PC-3 (cell line): Measurements from ENCODE around the gene GDI2. TPM values are rescaled to one million over a fixed set of nuclear protein-coding genes. Genes with fewer than 3 reads are reported as not detected.

Experiments used
- ATAC-seq: fragments of 200-7000 bp; cut with Tn5 transposase; 2 replicates; pipeline ENCODE4 v1.9.1; 2020; ENCODE audit warnings: mild to moderate bottlenecking, moderate library complexity
- BruUV-seq: library from RNA; stranded (reverse); fragments of 400-500 nt; replicated peaks from 2 replicates; lab custom pipeline; 2021; lab: Mats Ljungman, UMichigan
- CTCF ChIA-PET: fragments of 300-600 bp; sonication (Branson Sonifier 250); formaldehyde crosslinking; loops from one replicate; lab custom pipeline; 2022; ENCODE audit warnings: antibody characterized with exemption; lab: Charles Lee
- POLR2A ChIA-PET: fragments of 300-600 bp; sonication (Branson Sonifier 250); formaldehyde crosslinking; loops from one replicate; lab custom pipeline; 2022; ENCODE audit warnings: antibody characterized with exemption; ENCODE audit not compliant: unreplicated experiment; lab: Charles Lee
- DNase-seq: peaks from one replicate; pipeline ENCODE4 v3.0.0-alpha.2; 2015
- H2AFZ ChIP-seq: fragments of 300-600 bp; sonication (generic); 2 replicates; pipeline ENCODE4 v1.6.0; 2016; ENCODE audit warnings: antibody characterized with exemption, low read length
- H3F3A ChIP-seq: fragments of 300-600 bp; sonication (generic); one replicate; pipeline ENCODE4 v1.6.0; 2017; ENCODE audit warnings: antibody characterized with exemption, low read length, control low read depth, mild to moderate bottlenecking; ENCODE audit not compliant: unreplicated experiment
- H3K27ac ChIP-seq: fragments of 300-600 bp; sonication (generic); 2 replicates; pipeline ENCODE4 v1.5.1; 2016; ENCODE audit warnings: mild to moderate bottlenecking, low read length
- H3K27me3 ChIP-seq: fragments of 300-600 bp; sonication (generic); 2 replicates; pipeline ENCODE4 v1.6.1; 2016; ENCODE audit warnings: low read length, mixed read lengths
- H3K36me3 ChIP-seq: fragments of 300-600 bp; sonication (generic); 2 replicates; pipeline ENCODE4 v1.6.1; 2016; ENCODE audit warnings: low read depth, mixed run types, low read length, mixed read lengths
- H3K4me1 ChIP-seq: fragments of 300-600 bp; sonication (generic); 2 replicates; pipeline ENCODE4 v1.5.1; 2016; ENCODE audit warnings: low read length; ENCODE audit not compliant: insufficient read depth
- H3K4me2 ChIP-seq: fragments of 300-600 bp; sonication (generic); 2 replicates; pipeline ENCODE4 v1.6.0; 2016; ENCODE audit warnings: low read length
- H3K4me3 ChIP-seq: fragments of 300-600 bp; sonication (generic); 2 replicates; pipeline ENCODE4 v1.5.1; 2016; ENCODE audit warnings: mild to moderate bottlenecking, low read length, mixed read lengths
- H3K79me2 ChIP-seq: fragments of 300-600 bp; sonication (generic); 2 replicates; pipeline ENCODE4 v1.6.1; 2017; ENCODE audit warnings: low read length, mixed read lengths
- H3K9ac ChIP-seq: fragments of 300-600 bp; sonication (generic); 2 replicates; pipeline ENCODE4 v1.6.0; 2016; ENCODE audit warnings: mild to moderate bottlenecking, low read length
- H3K9me2 ChIP-seq: fragments of 300-600 bp; sonication (generic); replicated peaks from 2 replicates; pipeline ENCODE4 v1.6.1; 2016; ENCODE audit warnings: mixed run types, low read length, mixed read lengths
- H3K9me3 ChIP-seq: fragments of 300-600 bp; sonication (generic); 2 replicates; pipeline ENCODE4 v1.6.1; 2016; ENCODE audit warnings: low read length, mixed read lengths
- H4K20me1 ChIP-seq: fragments of 300-600 bp; sonication (generic); 2 replicates; pipeline ENCODE4 v1.6.1; 2016; ENCODE audit warnings: low read length, mixed read lengths
- EZH2 ChIP-seq: fragments of 300-600 bp; sonication (generic); IDR thresholded peaks from one replicate; pipeline ENCODE4 v1.6.1; 2017; ENCODE audit warnings: antibody characterized with exemption, mild to moderate bottlenecking, low read length; ENCODE audit not compliant: unreplicated experiment
- EZH2phosphoT487 ChIP-seq: fragments of 300-600 bp; sonication (generic); IDR thresholded peaks from 2 replicates; pipeline ENCODE4 v1.6.1; 2018; ENCODE audit warnings: mild to moderate bottlenecking, antibody characterized with exemption, low read length, borderline replicate concordance
- intact Hi-C: fragments of 100-400 bp; cut with micrococcal nuclease; formaldehyde crosslinking; loops from 2 replicates; pipeline ENCODE4 v1.9.0; 2023
- total RNA-seq: library from RNA; depleted of rRNA; stranded (reverse); fragments of >200 nt; gene quantifications from 2 replicates; pipeline ENCODE4 v1.2.3, GENCODE V29; 2014
- TF ChIP-seq, protein P1 (sequence below): fragments of 300-600 bp; sonication (generic); conservative IDR thresholded peaks from 2 replicates; pipeline ENCODE4 v1.5.1; 2017; ENCODE audit warnings: antibody characterized with exemption, low read depth, mild to moderate bottlenecking, low read length

Gene GDI2
- total RNA-seq, 1 experiment from 2014 or later: 122 TPM

DNA sequence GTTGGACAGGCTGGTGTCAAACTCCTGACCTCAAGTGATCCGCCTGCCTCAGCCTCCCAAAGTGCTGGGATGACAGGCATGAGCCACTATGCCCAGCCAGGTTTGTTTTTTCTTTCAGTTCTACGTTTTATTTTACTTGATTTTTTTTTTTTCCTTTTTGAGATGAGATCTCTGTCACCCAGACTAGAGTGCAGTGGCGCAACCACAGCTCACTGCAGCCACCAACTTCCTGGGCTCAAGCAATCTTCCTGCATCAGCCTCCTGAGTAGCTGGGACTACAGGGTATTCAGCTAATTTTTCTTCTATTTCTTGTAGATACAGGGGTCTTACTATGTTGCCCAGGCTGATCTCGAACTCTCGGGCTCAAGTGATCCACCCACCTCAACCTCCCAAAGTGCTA lies 24.3 kb downstream of the GDI2 start:
- Histone ChIP-seq H3K4me2 (no peak overlapping the region), H3F3A (no peaks in the 10 kb centered on the region), H3K9me2 (no peaks in the 10 kb centered on the region), H2AFZ (no peak overlapping the region), H3K27ac (no peak overlapping the region), H3K36me3 (peaks cover 33% of the 10 kb centered on the region), H3K4me3 (no peak overlapping the region), H4K20me1 (0 out of 2 replicates have a peak, but pooled peaks cover 5% of the 10 kb centered on the region), H3K9ac (no peak overlapping the region), H3K27me3 (no peaks in the 10 kb centered on the region), H3K79me2 (peaks cover 11% of the 10 kb centered on the region), H3K9me3 (no peaks in the 10 kb centered on the region), H3K4me1 (peaks cover 11% of the 10 kb centered on the region)
- BruUV-seq: no TSS peak
- DNase-seq (no peak), ATAC-seq (no peak)
- intact Hi-C loops: no loop called here
- TF ChIP-seq EZH2phosphoT487 (no peak), EZH2 (no peak)
- TF ChIP-seq, protein P1, sequence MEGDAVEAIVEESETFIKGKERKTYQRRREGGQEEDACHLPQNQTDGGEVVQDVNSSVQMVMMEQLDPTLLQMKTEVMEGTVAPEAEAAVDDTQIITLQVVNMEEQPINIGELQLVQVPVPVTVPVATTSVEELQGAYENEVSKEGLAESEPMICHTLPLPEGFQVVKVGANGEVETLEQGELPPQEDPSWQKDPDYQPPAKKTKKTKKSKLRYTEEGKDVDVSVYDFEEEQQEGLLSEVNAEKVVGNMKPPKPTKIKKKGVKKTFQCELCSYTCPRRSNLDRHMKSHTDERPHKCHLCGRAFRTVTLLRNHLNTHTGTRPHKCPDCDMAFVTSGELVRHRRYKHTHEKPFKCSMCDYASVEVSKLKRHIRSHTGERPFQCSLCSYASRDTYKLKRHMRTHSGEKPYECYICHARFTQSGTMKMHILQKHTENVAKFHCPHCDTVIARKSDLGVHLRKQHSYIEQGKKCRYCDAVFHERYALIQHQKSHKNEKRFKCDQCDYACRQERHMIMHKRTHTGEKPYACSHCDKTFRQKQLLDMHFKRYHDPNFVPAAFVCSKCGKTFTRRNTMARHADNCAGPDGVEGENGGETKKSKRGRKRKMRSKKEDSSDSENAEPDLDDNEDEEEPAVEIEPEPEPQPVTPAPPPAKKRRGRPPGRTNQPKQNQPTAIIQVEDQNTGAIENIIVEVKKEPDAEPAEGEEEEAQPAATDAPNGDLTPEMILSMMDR: no peak
- ChIA-PET CTCF (no interaction called here), POLR2A (no interaction called here)

DNA sequence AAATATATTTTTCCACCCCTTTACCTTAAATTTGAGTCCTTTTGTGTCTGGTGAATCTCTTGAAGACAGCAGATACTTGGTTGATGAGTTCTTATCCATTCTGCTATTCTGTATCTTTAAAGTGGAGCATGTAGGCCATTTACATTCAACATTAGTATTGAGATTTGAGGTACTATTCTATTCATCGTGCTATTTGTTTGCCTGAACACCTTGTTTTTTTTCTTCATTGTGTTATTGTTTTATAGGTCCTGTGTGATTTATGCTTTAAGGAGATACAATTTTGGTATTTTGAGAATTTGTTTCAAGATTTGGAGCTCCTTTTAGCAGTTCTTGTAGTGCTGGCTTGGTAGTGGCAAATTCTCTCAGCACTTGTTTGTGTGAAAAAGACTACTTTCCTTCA lies 29.9 kb downstream of the GDI2 start:
- POLR2A ChIA-PET: no interaction called here

DNA sequence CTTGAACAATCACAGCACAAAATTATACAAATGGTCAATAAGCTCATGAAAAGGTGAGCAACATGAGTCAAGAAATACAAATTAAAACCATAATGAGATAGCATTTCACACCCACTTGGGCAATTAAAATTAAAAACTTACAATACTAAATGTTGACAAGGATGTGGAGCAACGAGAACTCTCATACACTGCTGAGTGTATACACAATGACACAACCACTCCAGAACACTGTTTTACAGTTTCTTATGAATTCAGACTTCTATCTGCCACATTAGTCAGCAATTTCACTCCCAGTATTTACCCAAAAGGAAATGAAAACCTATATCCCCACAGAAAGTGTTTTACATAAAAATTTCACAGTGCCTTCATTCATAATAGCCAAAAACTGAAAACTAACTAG lies 31.1 kb downstream of the GDI2 start:
- Histone ChIP-seq H3F3A (no peaks in the 10 kb centered on the region), H3K9me3 (no peaks in the 10 kb centered on the region), H3K79me2 (peaks cover 47% of the 10 kb centered on the region), H3K4me2 (no peak overlapping the region), H3K36me3 (peaks cover 26% of the 10 kb centered on the region), H2AFZ (no peak overlapping the region), H3K4me3 (no peak overlapping the region), H3K4me1 (no peaks in the 10 kb centered on the region), H3K27me3 (no peaks in the 10 kb centered on the region), H4K20me1 (peaks cover 9% of the 10 kb centered on the region; the same call in 1 of the 2 replicates), H3K9me2 (no peaks in the 10 kb centered on the region), H3K9ac (no peak overlapping the region), H3K27ac (no peak overlapping the region)
- peak; percentile 8 for DNase-seq
- peak; percentile 79 for ATAC-seq
- ChIA-PET CTCF (no interaction called here), POLR2A (no interaction called here)
- intact Hi-C loops: no loop called here
- TF ChIP-seq, protein P1: no peak
- TF ChIP-seq EZH2phosphoT487: no peak
- no peak for TF ChIP-seq EZH2
- BruUV-seq: no TSS peak

More for the DNA sequence above, 29.9 kb downstream of the GDI2 start:
- CTCF ChIA-PET: no interaction called here
- Histone ChIP-seq H3F3A (no peaks in the 10 kb centered on the region), H3K4me1 (peaks cover 10% of the 10 kb centered on the region), H3K27ac (no peak overlapping the region), H2AFZ (no peak overlapping the region), H3K4me3 (no peak overlapping the region), H3K4me2 (no peak overlapping the region), H4K20me1 (peaks cover 10% of the 10 kb centered on the region; the same call in 1 of the 2 replicates), H3K79me2 (peaks cover 42% of the 10 kb centered on the region), H3K36me3 (peaks cover 26% of the 10 kb centered on the region), H3K9ac (no peak overlapping the region), H3K27me3 (no peaks in the 10 kb centered on the region), H3K9me2 (no peaks in the 10 kb centered on the region), H3K9me3 (no peaks in the 10 kb centered on the region)
- DNase-seq: no peak
- TF ChIP-seq EZH2phosphoT487: no peak
- no peak for TF ChIP-seq EZH2
- TF ChIP-seq, protein P1: no peak
- no peak for ATAC-seq
- no TSS peak for BruUV-seq
- intact Hi-C loops: no loop called here
